ENCODE results near the gene ATP6AP2. TPM values are rescaled to one million over a fixed set of nuclear protein-coding genes. Genes with fewer than 3 reads are reported as not detected.
"Not testable (repeated sequence)": the region's sequence is repeated elsewhere in the genome, so short reads cannot be mapped to it uniquely, and the experiment has no call there.

The ATP6AP2 gene
- total RNA-seq, 1 donor from 2014 or later: 70.3 TPM

- peak overlapping the region; percentile 90 for H3K27ac Mint-ChIP-seq
- no peaks in the 10 kb centered on the region for H3K27me3 Mint-ChIP-seq (ENCODE audit: low read depth)
- peaks cover 18% of the 10 kb centered on the region for H3K4me1 Mint-ChIP-seq (ENCODE audit: low read depth)
- H3K4me3 Mint-ChIP-seq (ENCODE audit: low read depth): peak overlapping the region; percentile 90
- H3K36me3 Mint-ChIP-seq (ENCODE audit: low read depth): no peaks in the 10 kb centered on the region
- DNase-seq (ENCODE audit: low spot score): no peak
- H3K9me3 Mint-ChIP-seq: no peaks in the 10 kb centered on the region
- intact Hi-C loops (cut with micrococcal nuclease): loop anchor here (2.0 kb wide), 1 partner anchor 67 kb away; the partner anchor contains the start of gene CXorf38
Observed at GRCh38 chrX:40579900-40580536, 752 bp upstream of the ATP6AP2 start.

- Mint-ChIP-seq H3K9me3 (no peaks in the 10 kb centered on the region), H3K27ac (peak overlapping the region; percentile 33), H3K4me1 (ENCODE audit: low read depth) (peaks cover 22% of the 10 kb centered on the region), H3K27me3 (ENCODE audit: low read depth) (no peaks in the 10 kb centered on the region), H3K4me3 (ENCODE audit: low read depth) (peak overlapping the region; percentile 73), H3K36me3 (ENCODE audit: low read depth) (no peaks in the 10 kb centered on the region)
- intact Hi-C loops (cut with micrococcal nuclease): loop anchor here (2.0 kb wide), 1 partner anchor 65 kb away; the partner anchor contains the start of gene CXorf38
- peak; percentile 8 for DNase-seq (ENCODE audit: low spot score)
Observed at GRCh38 chrX:40581336-40581920, 658 bp downstream of the ATP6AP2 start.

GRCh38 chrX:40582178-40582577 is 1.4 kb downstream of the ATP6AP2 start:
- H3K27ac Mint-ChIP-seq; H3K9me3 Mint-ChIP-seq; H3K27me3 Mint-ChIP-seq (ENCODE audit: low read depth); H3K36me3 Mint-ChIP-seq (ENCODE audit: low read depth); DNase-seq (ENCODE audit: low spot score); intact Hi-C loops (cut with micrococcal nuclease): not testable (repeated sequence)
- Mint-ChIP-seq H3K4me3 (ENCODE audit: low read depth) (peak overlapping the region; percentile 30), H3K4me1 (ENCODE audit: low read depth) (peaks cover 22% of the 10 kb centered on the region)

GRCh38 chrX:40582811-40583210 is 2.0 kb downstream of the ATP6AP2 start:
- H3K9me3 Mint-ChIP-seq: no peaks in the 10 kb centered on the region
- H3K36me3 Mint-ChIP-seq (ENCODE audit: low read depth): no peaks in the 10 kb centered on the region
- DNase-seq (ENCODE audit: low spot score): no peak
- intact Hi-C loops (cut with micrococcal nuclease): no loop called here
- H3K4me1 Mint-ChIP-seq (ENCODE audit: low read depth): peaks cover 24% of the 10 kb centered on the region
- no peak overlapping the region for H3K27ac Mint-ChIP-seq
- H3K27me3 Mint-ChIP-seq (ENCODE audit: low read depth): no peaks in the 10 kb centered on the region
- H3K4me3 Mint-ChIP-seq (ENCODE audit: low read depth): peak overlapping the region; percentile 30

GRCh38 chrX:40587623-40588022 is 6.9 kb downstream of the ATP6AP2 start:
- Mint-ChIP-seq H3K4me1 (ENCODE audit: low read depth) (peaks cover 27% of the 10 kb centered on the region), H3K36me3 (ENCODE audit: low read depth) (peaks cover 18% of the 10 kb centered on the region)
- DNase-seq (ENCODE audit: low spot score); H3K9me3 Mint-ChIP-seq; H3K4me3 Mint-ChIP-seq (ENCODE audit: low read depth); H3K27me3 Mint-ChIP-seq (ENCODE audit: low read depth); intact Hi-C loops (cut with micrococcal nuclease); H3K27ac Mint-ChIP-seq: not testable (repeated sequence)

- not testable (repeated sequence) for H3K9me3 Mint-ChIP-seq; H3K4me3 Mint-ChIP-seq (ENCODE audit: low read depth); H3K27me3 Mint-ChIP-seq (ENCODE audit: low read depth)
- Mint-ChIP-seq H3K36me3 (ENCODE audit: low read depth) (peaks cover 29% of the 10 kb centered on the region), H3K27ac (peak overlapping the region; percentile 62), H3K4me1 (ENCODE audit: low read depth) (peaks cover 20% of the 10 kb centered on the region)
- intact Hi-C loops (cut with micrococcal nuclease): loop anchor here (1.0 kb wide), 1 partner anchor 145 kb away; no protein-coding TSS in a partner anchor
- peak; percentile 9 for DNase-seq (ENCODE audit: low spot score)
Observed at GRCh38 chrX:40589616-40590321, 9.0 kb downstream of the ATP6AP2 start.

- Mint-ChIP-seq H3K9me3 (no peaks in the 10 kb centered on the region), H3K36me3 (ENCODE audit: low read depth) (peaks cover 32% of the 10 kb centered on the region), H3K27ac (no peak overlapping the region), H3K4me1 (ENCODE audit: low read depth) (no peaks in the 10 kb centered on the region), H3K27me3 (ENCODE audit: low read depth) (no peaks in the 10 kb centered on the region), H3K4me3 (ENCODE audit: low read depth) (no peak overlapping the region)
- intact Hi-C loops (cut with micrococcal nuclease): no loop called here
- DNase-seq (ENCODE audit: low spot score): no peak
Observed at GRCh38 chrX:40603446-40603845, 22.7 kb downstream of the ATP6AP2 start.

GRCh38 chrX:40607381-40607780 is 26.6 kb downstream of the ATP6AP2 start:
- H3K4me3 Mint-ChIP-seq (ENCODE audit: low read depth): no peak overlapping the region
- H3K27me3 Mint-ChIP-seq (ENCODE audit: low read depth): no peaks in the 10 kb centered on the region
- DNase-seq (ENCODE audit: low spot score): no peak
- peaks cover 11% of the 10 kb centered on the region for H3K36me3 Mint-ChIP-seq (ENCODE audit: low read depth)
- H3K9me3 Mint-ChIP-seq: no peaks in the 10 kb centered on the region
- H3K4me1 Mint-ChIP-seq (ENCODE audit: low read depth): no peaks in the 10 kb centered on the region
- intact Hi-C loops (cut with micrococcal nuclease): no loop called here
- no peak overlapping the region for H3K27ac Mint-ChIP-seq

- intact Hi-C loops (cut with micrococcal nuclease): no loop called here
- Mint-ChIP-seq H3K4me1 (ENCODE audit: low read depth) (no peaks in the 10 kb centered on the region), H3K27ac (no peak overlapping the region), H3K9me3 (no peaks in the 10 kb centered on the region), H3K36me3 (ENCODE audit: low read depth) (no peaks in the 10 kb centered on the region), H3K27me3 (ENCODE audit: low read depth) (no peaks in the 10 kb centered on the region), H3K4me3 (ENCODE audit: low read depth) (no peak overlapping the region)
- no peak for DNase-seq (ENCODE audit: low spot score)
Observed at GRCh38 chrX:40612511-40612910, 31.7 kb downstream of the ATP6AP2 start.

GRCh38 chrX:40615976-40616375 is 35.2 kb downstream of the ATP6AP2 start:
- intact Hi-C loops (cut with micrococcal nuclease): no loop called here
- no peaks in the 10 kb centered on the region for H3K36me3 Mint-ChIP-seq (ENCODE audit: low read depth)
- H3K27me3 Mint-ChIP-seq (ENCODE audit: low read depth): no peaks in the 10 kb centered on the region
- H3K4me1 Mint-ChIP-seq (ENCODE audit: low read depth): no peaks in the 10 kb centered on the region
- no peak overlapping the region for H3K27ac Mint-ChIP-seq
- no peak overlapping the region for H3K4me3 Mint-ChIP-seq (ENCODE audit: low read depth)
- no peak for DNase-seq (ENCODE audit: low spot score)
- no peaks in the 10 kb centered on the region for H3K9me3 Mint-ChIP-seq

- H3K27me3 Mint-ChIP-seq (ENCODE audit: low read depth): no peaks in the 10 kb centered on the region
- H3K4me3 Mint-ChIP-seq (ENCODE audit: low read depth): no peak overlapping the region
- no peaks in the 10 kb centered on the region for H3K9me3 Mint-ChIP-seq
- intact Hi-C loops (cut with micrococcal nuclease): no loop called here
- H3K27ac Mint-ChIP-seq: no peak overlapping the region
- no peak for DNase-seq (ENCODE audit: low spot score)
- H3K4me1 Mint-ChIP-seq (ENCODE audit: low read depth): no peaks in the 10 kb centered on the region
- no peaks in the 10 kb centered on the region for H3K36me3 Mint-ChIP-seq (ENCODE audit: low read depth)
Observed at GRCh38 chrX:40617566-40617965, 36.8 kb downstream of the ATP6AP2 start.

GRCh38 chrX:40622479-40623138 is 41.8 kb downstream of the ATP6AP2 start:
- intact Hi-C loops (cut with micrococcal nuclease): no loop called here
- Mint-ChIP-seq H3K36me3 (ENCODE audit: low read depth) (peaks cover 8% of the 10 kb centered on the region), H3K9me3 (no peaks in the 10 kb centered on the region), H3K4me3 (ENCODE audit: low read depth) (no peak overlapping the region), H3K4me1 (ENCODE audit: low read depth) (no peaks in the 10 kb centered on the region), H3K27ac (no peak overlapping the region), H3K27me3 (ENCODE audit: low read depth) (no peaks in the 10 kb centered on the region)
- DNase-seq (ENCODE audit: low spot score): no peak

- no peak for DNase-seq (ENCODE audit: low spot score)
- no peak within 1 kb of the TSS for H3K4me3 Mint-ChIP-seq (ENCODE audit: low read depth)
- intact Hi-C loops (cut with micrococcal nuclease): no loop called here
- H3K27ac Mint-ChIP-seq: no peak within 1 kb of the TSS
- no peaks in the 10 kb centered on the region for H3K4me1 Mint-ChIP-seq (ENCODE audit: low read depth)
- H3K9me3 Mint-ChIP-seq: no peaks in the 10 kb centered on the region
- no peaks in the 10 kb centered on the region for H3K27me3 Mint-ChIP-seq (ENCODE audit: low read depth)
- H3K36me3 Mint-ChIP-seq (ENCODE audit: low read depth): peaks cover 12% of the 10 kb centered on the region
Observed at GRCh38 chrX:40623139-40623536, 42.4 kb downstream of the ATP6AP2 start, which contains the start of gene MPC1L. MPC1L (plus strand) TSS chrX:40623428; CDS start chrX:40623566, 138 bp downstream.
